HG03095 (cell line): ENCODE measurements around the gene TSPO.

Experiments
- ATAC-seq: cut with Tn5 transposase; IDR thresholded peaks from one replicate; pipeline ENCODE4 v1.9.1; 2021; ENCODE audit warnings: moderate library complexity; ENCODE audit not compliant: unreplicated experiment

TSPO gene

GRCh38 chr22:43199541-43199940 is 48.2 kb downstream of the TSPO start:
- ATAC-seq = no peak

DNA sequence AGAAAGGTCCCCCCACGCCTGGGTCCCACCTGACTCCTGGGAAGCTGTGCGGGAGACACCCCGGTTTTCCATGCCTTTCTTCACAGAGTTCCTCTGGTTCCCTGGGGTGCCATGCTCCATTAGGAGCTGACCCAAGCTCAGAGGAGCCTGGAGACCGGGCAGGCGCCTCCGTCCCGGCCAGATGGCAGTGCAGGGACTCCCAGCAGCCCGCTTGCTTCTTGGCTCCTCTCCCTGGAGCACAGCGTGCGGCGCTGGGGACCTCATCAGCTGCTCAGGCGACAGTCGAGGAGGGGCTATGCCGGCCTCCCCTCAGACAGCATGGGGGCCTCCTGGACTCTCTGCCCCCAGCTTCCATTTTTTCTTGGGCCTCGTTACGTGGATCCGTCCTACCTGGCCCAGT is 48.7 kb downstream of the TSPO start:
- no peak for ATAC-seq

DNA sequence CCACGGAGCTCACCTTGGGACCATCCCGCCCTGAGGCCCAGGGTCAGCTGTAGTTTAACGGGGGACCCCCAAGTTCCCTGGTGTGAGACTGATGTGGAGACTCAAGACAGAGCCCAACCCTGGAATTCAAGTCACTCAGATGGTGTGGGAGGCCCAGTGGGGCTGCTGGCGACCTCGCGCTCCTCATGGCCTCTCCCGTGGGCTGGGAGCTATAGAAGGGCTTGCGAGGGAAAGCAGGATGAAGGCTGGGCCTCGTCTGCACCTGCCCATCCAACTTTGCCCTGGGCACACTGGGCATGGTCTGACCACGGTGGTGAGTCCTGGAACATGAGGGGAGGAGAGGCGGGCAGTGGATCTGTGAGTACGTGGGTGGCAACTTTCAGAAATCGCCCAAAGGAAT is 49.2 kb downstream of the TSPO start:
- ATAC-seq = no peak

DNA sequence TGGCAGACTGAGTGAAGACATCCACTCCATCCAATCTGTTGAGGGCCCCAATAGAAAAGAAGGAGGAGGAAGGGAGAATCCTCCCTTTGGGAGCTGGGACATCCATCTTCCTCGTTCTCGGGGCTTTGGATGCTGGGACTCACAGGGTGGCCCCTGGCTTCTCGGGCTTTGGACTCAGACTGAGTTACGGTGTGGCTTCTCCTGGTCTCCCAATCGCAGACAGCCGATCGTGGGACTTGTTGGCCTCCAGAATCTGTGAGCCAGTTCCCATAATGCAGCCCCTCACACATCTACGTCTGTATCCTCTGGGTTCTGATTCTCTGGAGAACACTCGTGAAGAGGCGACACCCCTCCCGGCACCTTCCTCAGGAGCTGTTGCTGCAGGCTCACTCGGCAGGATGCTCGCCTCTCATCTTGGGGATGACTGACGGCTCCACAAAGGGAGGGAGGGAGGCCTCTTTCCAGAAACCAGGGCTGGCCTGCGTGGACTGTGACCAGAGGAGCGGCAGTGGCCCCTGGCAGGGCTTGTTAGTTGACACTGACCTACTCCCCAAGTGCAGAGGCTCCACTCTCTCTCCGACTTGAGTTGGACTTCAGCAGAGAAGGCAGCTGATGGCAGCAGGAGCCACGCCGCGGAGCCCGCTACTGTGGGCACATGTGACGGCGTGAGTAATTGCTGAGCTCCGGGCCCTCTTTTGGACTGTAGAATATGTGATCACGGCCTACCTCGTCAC is 50.3 kb downstream of the TSPO start:
- no peak for ATAC-seq

DNA sequence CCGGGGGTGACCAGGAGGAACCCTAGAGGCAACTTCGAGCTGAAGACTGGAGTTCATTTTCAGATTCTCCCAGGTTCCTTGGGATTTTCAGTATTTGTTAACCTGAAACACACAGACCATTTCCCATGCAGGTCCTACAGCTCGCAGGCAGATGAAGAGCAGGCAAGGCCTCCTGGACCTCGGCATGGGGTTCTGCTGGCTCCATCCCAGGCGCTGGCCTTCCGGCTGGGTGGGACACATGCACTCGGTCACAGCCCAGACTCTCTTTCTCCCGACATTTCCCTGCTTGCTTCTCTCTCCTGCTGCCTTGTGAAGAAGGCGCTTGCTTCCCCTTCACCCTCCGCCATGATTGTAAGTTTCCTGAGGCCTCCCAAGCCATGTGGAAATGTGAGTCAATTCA is 51.0 kb downstream of the TSPO start:
- no peak for ATAC-seq

- ATAC-seq = no peak
Measured at GRCh38 chr22:43202756-43203410, 51.5 kb downstream of the TSPO start.

- ATAC-seq = no peak
Measured at GRCh38 chr22:43203471-43203981, 52.2 kb downstream of the TSPO start.

GRCh38 chr22:43205261-43205691 is 53.9 kb downstream of the TSPO start:
- no peak for ATAC-seq

DNA sequence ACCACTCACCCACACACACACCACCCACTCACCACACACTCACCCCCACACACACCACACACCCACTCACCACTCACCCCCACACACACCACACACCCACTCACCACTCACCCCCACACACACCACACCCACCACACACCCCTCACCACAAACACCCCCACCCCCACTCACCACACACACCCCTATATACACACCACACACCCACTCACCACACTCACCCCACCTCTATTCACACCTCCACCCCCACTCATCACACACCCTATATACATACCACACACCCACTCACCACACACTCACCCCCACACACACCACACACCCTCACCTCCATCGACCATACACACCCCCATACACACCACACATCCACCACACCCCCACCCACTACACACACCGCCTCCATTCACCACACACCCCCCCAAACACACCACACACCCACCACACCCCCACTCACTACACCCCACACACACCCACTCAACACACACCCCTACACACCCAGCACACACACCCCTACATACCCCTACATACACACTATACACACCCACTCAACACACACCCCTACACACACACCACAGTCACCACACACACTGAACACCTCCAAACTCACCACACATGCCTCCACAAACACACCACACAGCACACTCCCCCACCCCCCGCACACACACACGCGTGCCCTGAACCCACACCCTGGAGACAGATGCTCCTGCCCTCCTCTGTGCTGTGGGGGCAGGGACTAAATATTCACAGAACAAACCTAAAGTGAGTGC is 54.6 kb downstream of the TSPO start:
- ATAC-seq = no peak

DNA sequence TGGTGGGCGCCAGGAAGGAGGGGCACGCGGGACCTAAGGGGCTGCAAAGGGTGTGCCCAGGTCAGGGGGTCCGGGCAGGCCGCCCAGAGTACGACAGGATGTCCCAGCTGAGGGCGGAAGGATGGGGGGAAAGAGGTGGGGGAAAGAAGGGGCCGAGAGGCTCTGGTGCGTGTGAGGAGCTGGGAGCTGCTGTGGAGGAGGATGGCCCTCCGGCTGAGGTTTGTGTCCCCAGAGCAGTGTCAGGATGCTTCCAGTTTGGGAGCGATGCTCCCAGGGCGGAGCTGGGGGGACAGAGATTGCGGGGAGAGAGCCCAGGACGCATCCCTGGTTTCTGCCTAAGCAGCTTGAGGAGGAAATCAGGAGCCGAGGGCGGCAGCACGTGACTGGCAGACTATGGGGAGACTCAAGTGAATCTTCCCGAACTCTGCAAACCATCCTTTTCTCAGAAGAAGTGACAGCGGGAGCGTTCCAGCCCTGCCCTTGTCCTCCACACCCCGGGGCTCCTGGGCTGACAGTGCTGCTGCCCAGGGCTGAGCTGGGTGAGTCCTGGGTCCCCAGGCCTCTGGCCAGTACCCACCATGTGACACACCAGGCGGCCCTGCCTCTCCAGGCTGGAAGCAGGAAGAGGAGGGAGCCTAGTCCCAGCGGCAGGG is 55.3 kb downstream of the TSPO start:
- no peak for ATAC-seq

DNA sequence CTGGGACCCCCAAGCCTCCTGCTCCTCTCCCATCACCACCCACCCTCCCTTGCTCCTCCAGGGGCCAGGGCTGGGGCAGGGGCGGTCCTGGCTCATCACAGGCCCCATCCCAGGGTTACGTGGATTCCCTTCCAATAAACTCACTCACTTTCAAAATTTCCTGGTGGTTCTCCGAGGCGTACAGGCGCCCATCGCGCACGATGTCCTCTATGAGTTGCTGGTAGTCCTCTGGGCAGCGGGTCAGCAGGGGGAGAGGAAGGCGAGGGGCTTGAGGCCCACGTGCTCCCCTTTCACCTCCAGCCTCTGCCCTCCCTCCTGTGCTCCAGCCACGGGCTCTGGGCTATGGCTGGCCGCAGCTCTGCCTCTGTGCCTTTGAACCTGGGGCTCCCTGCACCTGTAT is 56.0 kb downstream of the TSPO start:
- ATAC-seq = no peak

- ATAC-seq = no peak
Measured at GRCh38 chr22:43207849-43208702, 56.7 kb downstream of the TSPO start.

GRCh38 chr22:43208703-43209522 is 57.6 kb downstream of the TSPO start:
- no peak for ATAC-seq

GRCh38 chr22:43209523-43209890 is 58.1 kb downstream of the TSPO start:
- no peak for ATAC-seq

GRCh38 chr22:43209971-43210370 is 58.6 kb downstream of the TSPO start:
- no peak for ATAC-seq

DNA sequence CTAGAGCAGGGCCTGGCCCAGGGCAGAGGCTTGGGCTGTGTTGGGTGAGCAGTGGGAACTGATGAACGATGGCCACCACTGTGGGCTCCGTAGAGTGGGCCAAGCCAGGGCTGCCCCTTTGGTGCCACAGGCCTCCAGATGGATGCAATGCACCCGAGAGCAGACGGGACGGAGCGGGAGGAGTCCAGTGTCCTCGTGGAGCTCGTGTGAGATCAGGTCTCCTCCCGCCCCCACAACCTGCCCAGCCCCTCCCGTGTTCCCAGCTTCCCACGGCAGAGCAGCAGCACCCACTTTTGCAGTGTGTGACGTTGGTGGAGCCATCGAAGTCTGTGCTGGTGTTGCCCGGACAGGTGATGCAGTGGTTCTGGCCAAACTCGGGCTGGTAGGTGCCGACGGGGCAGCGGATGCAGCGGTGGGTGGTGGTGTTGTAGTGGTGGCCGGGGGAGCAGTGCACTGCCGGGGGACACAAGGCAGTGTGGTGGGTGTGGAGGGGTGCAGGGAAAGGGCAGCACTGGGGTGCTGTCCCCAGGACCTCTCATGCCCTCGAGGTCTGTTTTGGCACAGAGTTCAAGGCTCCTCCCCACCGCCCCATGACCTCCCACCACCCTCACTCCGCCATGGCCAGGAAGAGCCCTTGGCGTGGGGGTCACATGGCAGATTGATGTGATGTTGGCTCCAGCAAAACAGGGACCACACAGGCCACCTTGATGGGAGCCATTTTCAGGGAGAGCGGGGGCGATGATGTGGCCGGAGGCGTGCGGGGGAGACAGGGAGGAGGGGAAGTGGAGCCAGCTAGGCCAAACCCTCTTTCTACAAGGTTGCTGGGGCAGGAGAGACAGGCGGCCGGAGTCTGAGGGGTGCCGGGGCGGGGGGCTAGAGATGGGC is 59.5 kb downstream of the TSPO start:
- ATAC-seq = no peak

DNA sequence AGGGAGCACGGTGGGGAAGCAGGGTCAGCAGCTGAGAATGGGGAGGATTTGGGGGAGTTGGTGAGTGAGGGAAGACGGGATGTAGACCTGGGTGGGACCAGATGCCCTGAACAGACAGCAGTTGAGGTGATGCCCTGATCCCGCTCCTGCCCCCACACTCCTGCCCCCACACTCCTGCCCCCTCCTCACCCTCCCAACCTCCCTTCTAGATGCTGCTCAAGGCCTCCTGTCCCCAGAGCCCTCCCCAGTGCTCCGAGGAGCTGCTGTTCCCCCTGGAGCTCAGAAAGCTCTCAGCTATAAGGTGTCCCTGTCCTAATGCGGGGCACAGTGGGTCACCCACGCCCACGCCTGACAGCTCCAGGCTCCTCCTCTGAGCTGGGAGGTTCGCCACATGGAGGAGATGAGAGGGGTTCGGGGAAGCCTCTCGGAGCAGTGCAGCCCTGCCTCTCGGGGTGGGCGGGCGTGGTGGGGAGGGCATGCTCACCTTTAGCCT is 60.6 kb downstream of the TSPO start:
- no peak for ATAC-seq

DNA sequence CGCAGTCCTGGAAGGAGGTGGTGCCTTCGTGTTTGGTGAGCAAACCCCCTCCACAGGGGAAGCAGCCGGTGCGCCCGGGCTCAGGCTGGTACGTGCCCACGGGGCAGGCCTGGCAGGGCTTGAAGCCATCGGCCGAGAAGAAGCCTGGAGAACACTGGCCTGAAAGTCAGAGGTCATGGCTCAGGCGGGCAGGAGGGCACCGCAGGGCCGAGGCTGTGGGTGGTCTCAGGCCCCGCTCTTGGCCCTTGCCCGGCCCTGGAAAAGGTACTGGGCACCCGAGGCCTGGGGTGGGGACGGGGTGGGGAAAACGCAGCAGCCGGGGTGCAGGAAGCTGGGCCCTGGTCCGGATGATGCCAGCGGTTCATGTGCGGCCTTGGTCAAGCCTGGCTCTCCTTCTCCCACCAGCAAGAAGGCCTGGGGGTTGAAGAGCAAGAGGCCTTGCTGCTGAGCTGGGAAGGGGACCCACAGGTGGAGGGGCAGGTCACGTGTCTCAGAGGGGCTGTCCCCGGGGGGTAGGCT is 61.1 kb downstream of the TSPO start:
- no peak for ATAC-seq
